ENCODE results near the gene HBD.

Gene HBD

GRCh38 chr11:5237420-5237819 is 3.1 kb upstream of the HBD start:
- no peaks in the 10 kb centered on the region for H3K4me1 ChIP-seq (ENCODE audit: control insufficient read depth, insufficient read depth, low read length, poor library complexity, severe bottlenecking)
- no peak overlapping the region for H3K27ac ChIP-seq (ENCODE audit: insufficient read depth, low read length, poor library complexity, severe bottlenecking)
- no peak overlapping the region for H3K4me3 ChIP-seq (ENCODE audit: insufficient read depth, low read depth, low read length, poor library complexity, severe bottlenecking)
- no peak for DNase-seq
- H3K9me3 ChIP-seq (ENCODE audit: control insufficient read depth, low read length) = no peaks in the 10 kb centered on the region
- H3K27me3 ChIP-seq (replicated peaks; ENCODE audit: control insufficient read depth, insufficient read depth, low read length, poor library complexity, severe bottlenecking) = no peaks in the 10 kb centered on the region
- H3K36me3 ChIP-seq (ENCODE audit: control insufficient read depth, insufficient read depth, low read length) = no peaks in the 10 kb centered on the region

GRCh38 chr11:5235364-5236095 is 1.2 kb upstream of the HBD start:
- Histone ChIP-seq H3K27ac (ENCODE audit: insufficient read depth, low read length, poor library complexity, severe bottlenecking) (no peak overlapping the region), H3K27me3 (replicated peaks; ENCODE audit: control insufficient read depth, insufficient read depth, low read length, poor library complexity, severe bottlenecking) (no peaks in the 10 kb centered on the region), H3K36me3 (ENCODE audit: control insufficient read depth, insufficient read depth, low read length) (no peaks in the 10 kb centered on the region), H3K9me3 (ENCODE audit: control insufficient read depth, low read length) (no peaks in the 10 kb centered on the region), H3K4me1 (ENCODE audit: control insufficient read depth, insufficient read depth, low read length, poor library complexity, severe bottlenecking) (no peaks in the 10 kb centered on the region), H3K4me3 (ENCODE audit: insufficient read depth, low read depth, low read length, poor library complexity, severe bottlenecking) (no peak overlapping the region)
- DNase-seq = no peak

GRCh38 chr11:5233307-5233706 is 976 bp downstream of the HBD start:
- no peaks in the 10 kb centered on the region for H3K27me3 ChIP-seq (replicated peaks; ENCODE audit: control insufficient read depth, insufficient read depth, low read length, poor library complexity, severe bottlenecking)
- H3K4me1 ChIP-seq (ENCODE audit: control insufficient read depth, insufficient read depth, low read length, poor library complexity, severe bottlenecking) = no peaks in the 10 kb centered on the region
- H3K9me3 ChIP-seq (ENCODE audit: control insufficient read depth, low read length) = no peaks in the 10 kb centered on the region
- no peak overlapping the region for H3K4me3 ChIP-seq (ENCODE audit: insufficient read depth, low read depth, low read length, poor library complexity, severe bottlenecking)
- no peak overlapping the region for H3K27ac ChIP-seq (ENCODE audit: insufficient read depth, low read length, poor library complexity, severe bottlenecking)
- H3K36me3 ChIP-seq (ENCODE audit: control insufficient read depth, insufficient read depth, low read length) = no peaks in the 10 kb centered on the region
- no peak for DNase-seq

- no peaks in the 10 kb centered on the region for H3K9me3 ChIP-seq (ENCODE audit: control insufficient read depth, low read length)
- H3K27ac ChIP-seq (ENCODE audit: insufficient read depth, low read length, poor library complexity, severe bottlenecking) = no peak overlapping the region
- no peaks in the 10 kb centered on the region for H3K4me1 ChIP-seq (ENCODE audit: control insufficient read depth, insufficient read depth, low read length, poor library complexity, severe bottlenecking)
- no peaks in the 10 kb centered on the region for H3K27me3 ChIP-seq (replicated peaks; ENCODE audit: control insufficient read depth, insufficient read depth, low read length, poor library complexity, severe bottlenecking)
- H3K4me3 ChIP-seq (ENCODE audit: insufficient read depth, low read depth, low read length, poor library complexity, severe bottlenecking) = no peak overlapping the region
- no peaks in the 10 kb centered on the region for H3K36me3 ChIP-seq (ENCODE audit: control insufficient read depth, insufficient read depth, low read length)
- no peak for DNase-seq
Observed at GRCh38 chr11:5232821-5233220, 1.5 kb downstream of the HBD start.

GRCh38 chr11:5232176-5232575 is 2.1 kb downstream of the HBD start:
- Histone ChIP-seq H3K4me1 (ENCODE audit: control insufficient read depth, insufficient read depth, low read length, poor library complexity, severe bottlenecking) (no peaks in the 10 kb centered on the region), H3K36me3 (ENCODE audit: control insufficient read depth, insufficient read depth, low read length) (no peaks in the 10 kb centered on the region), H3K27me3 (replicated peaks; ENCODE audit: control insufficient read depth, insufficient read depth, low read length, poor library complexity, severe bottlenecking) (no peaks in the 10 kb centered on the region), H3K27ac (ENCODE audit: insufficient read depth, low read length, poor library complexity, severe bottlenecking) (no peak overlapping the region), H3K4me3 (ENCODE audit: insufficient read depth, low read depth, low read length, poor library complexity, severe bottlenecking) (no peak overlapping the region), H3K9me3 (ENCODE audit: control insufficient read depth, low read length) (no peaks in the 10 kb centered on the region)
- DNase-seq = no peak

GRCh38 chr11:5231111-5231510 is 3.2 kb downstream of the HBD start:
- Histone ChIP-seq H3K4me1 (ENCODE audit: control insufficient read depth, insufficient read depth, low read length, poor library complexity, severe bottlenecking) (no peaks in the 10 kb centered on the region), H3K9me3 (ENCODE audit: control insufficient read depth, low read length) (no peaks in the 10 kb centered on the region), H3K27me3 (replicated peaks; ENCODE audit: control insufficient read depth, insufficient read depth, low read length, poor library complexity, severe bottlenecking) (no peaks in the 10 kb centered on the region), H3K36me3 (ENCODE audit: control insufficient read depth, insufficient read depth, low read length) (no peaks in the 10 kb centered on the region), H3K27ac (ENCODE audit: insufficient read depth, low read length, poor library complexity, severe bottlenecking) (no peak overlapping the region), H3K4me3 (ENCODE audit: insufficient read depth, low read depth, low read length, poor library complexity, severe bottlenecking) (no peak overlapping the region)
- DNase-seq = no peak

- Histone ChIP-seq H3K9me3 (ENCODE audit: control insufficient read depth, low read length) (no peaks in the 10 kb centered on the region), H3K27ac (ENCODE audit: insufficient read depth, low read length, poor library complexity, severe bottlenecking) (no peak overlapping the region), H3K4me1 (ENCODE audit: control insufficient read depth, insufficient read depth, low read length, poor library complexity, severe bottlenecking) (no peaks in the 10 kb centered on the region), H3K36me3 (ENCODE audit: control insufficient read depth, insufficient read depth, low read length) (no peaks in the 10 kb centered on the region), H3K27me3 (replicated peaks; ENCODE audit: control insufficient read depth, insufficient read depth, low read length, poor library complexity, severe bottlenecking) (no peaks in the 10 kb centered on the region), H3K4me3 (ENCODE audit: insufficient read depth, low read depth, low read length, poor library complexity, severe bottlenecking) (no peak overlapping the region)
- no peak for DNase-seq
Observed at GRCh38 chr11:5230266-5230665, 4.0 kb downstream of the HBD start.

GRCh38 chr11:5229796-5230195 is 4.5 kb downstream of the HBD start:
- no peaks in the 10 kb centered on the region for H3K27me3 ChIP-seq (replicated peaks; ENCODE audit: control insufficient read depth, insufficient read depth, low read length, poor library complexity, severe bottlenecking)
- H3K4me3 ChIP-seq (ENCODE audit: insufficient read depth, low read depth, low read length, poor library complexity, severe bottlenecking) = no peak overlapping the region
- H3K36me3 ChIP-seq (ENCODE audit: control insufficient read depth, insufficient read depth, low read length) = no peaks in the 10 kb centered on the region
- no peak overlapping the region for H3K27ac ChIP-seq (ENCODE audit: insufficient read depth, low read length, poor library complexity, severe bottlenecking)
- H3K9me3 ChIP-seq (ENCODE audit: control insufficient read depth, low read length) = no peaks in the 10 kb centered on the region
- no peaks in the 10 kb centered on the region for H3K4me1 ChIP-seq (ENCODE audit: control insufficient read depth, insufficient read depth, low read length, poor library complexity, severe bottlenecking)
- no peak for DNase-seq

- Histone ChIP-seq H3K36me3 (ENCODE audit: control insufficient read depth, insufficient read depth, low read length) (no peaks in the 10 kb centered on the region), H3K4me1 (ENCODE audit: control insufficient read depth, insufficient read depth, low read length, poor library complexity, severe bottlenecking) (no peaks in the 10 kb centered on the region), H3K27ac (ENCODE audit: insufficient read depth, low read length, poor library complexity, severe bottlenecking) (no peak overlapping the region), H3K4me3 (ENCODE audit: insufficient read depth, low read depth, low read length, poor library complexity, severe bottlenecking) (no peak overlapping the region), H3K9me3 (ENCODE audit: control insufficient read depth, low read length) (no peaks in the 10 kb centered on the region), H3K27me3 (replicated peaks; ENCODE audit: control insufficient read depth, insufficient read depth, low read length, poor library complexity, severe bottlenecking) (no peaks in the 10 kb centered on the region)
- DNase-seq = no peak
Observed at GRCh38 chr11:5229356-5229755, 4.9 kb downstream of the HBD start.

GRCh38 chr11:5228124-5228523 is 6.2 kb downstream of the HBD start:
- Histone ChIP-seq H3K4me3 (ENCODE audit: insufficient read depth, low read depth, low read length, poor library complexity, severe bottlenecking) (no peak overlapping the region), H3K27me3 (replicated peaks; ENCODE audit: control insufficient read depth, insufficient read depth, low read length, poor library complexity, severe bottlenecking) (no peaks in the 10 kb centered on the region), H3K9me3 (ENCODE audit: control insufficient read depth, low read length) (no peaks in the 10 kb centered on the region), H3K4me1 (ENCODE audit: control insufficient read depth, insufficient read depth, low read length, poor library complexity, severe bottlenecking) (no peaks in the 10 kb centered on the region), H3K36me3 (ENCODE audit: control insufficient read depth, insufficient read depth, low read length) (no peaks in the 10 kb centered on the region), H3K27ac (ENCODE audit: insufficient read depth, low read length, poor library complexity, severe bottlenecking) (no peak overlapping the region)
- no peak for DNase-seq
